ENCODE measurements around the gene KIDINS220. TPM values are rescaled to one million over a fixed set of nuclear protein-coding genes. Genes with fewer than 3 reads are reported as not detected.

The KIDINS220 gene
- total and polyA plus RNA-seq, 9 of the 15 experiments (the other 6 are each of a cell fraction or from before 2014, with no cell fraction given), result 15.2 to 48.0 (median 34.4) TPM

DNA sequence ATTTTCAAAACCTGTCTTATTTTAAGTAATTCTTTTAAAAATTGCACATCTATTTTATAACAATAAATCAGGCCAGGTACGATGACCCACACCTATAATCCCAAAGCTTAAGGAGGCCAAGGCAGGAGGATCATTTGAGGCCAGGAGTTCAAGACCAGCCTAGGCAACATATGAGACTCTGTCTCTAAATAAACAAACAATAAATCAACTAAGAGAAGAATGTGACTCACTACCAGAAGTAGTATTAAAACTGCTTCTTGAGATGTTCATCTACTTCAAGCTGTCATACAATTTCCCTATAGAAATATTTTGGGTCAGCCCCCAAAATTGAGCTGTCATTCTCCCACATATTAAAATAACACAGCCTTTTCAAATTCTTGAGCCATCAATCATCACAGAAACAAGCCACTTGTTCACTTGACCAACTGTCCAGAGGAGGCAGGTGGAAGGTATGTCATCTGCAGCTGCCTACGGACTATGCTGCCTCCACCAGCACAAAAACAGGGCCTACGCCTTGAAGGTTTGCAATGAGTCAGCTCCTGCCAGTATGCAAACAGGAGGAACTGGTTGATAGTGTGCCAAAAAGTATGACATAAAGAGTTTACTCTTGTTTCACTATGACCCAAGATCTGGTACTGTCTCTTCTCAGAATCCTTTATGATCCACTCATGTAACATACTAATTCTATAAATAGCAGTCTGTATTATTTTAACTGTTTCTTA lies 33.6 kb downstream of the KIDINS220 start (continued):
- TF ChIP-seq, protein P1, sequence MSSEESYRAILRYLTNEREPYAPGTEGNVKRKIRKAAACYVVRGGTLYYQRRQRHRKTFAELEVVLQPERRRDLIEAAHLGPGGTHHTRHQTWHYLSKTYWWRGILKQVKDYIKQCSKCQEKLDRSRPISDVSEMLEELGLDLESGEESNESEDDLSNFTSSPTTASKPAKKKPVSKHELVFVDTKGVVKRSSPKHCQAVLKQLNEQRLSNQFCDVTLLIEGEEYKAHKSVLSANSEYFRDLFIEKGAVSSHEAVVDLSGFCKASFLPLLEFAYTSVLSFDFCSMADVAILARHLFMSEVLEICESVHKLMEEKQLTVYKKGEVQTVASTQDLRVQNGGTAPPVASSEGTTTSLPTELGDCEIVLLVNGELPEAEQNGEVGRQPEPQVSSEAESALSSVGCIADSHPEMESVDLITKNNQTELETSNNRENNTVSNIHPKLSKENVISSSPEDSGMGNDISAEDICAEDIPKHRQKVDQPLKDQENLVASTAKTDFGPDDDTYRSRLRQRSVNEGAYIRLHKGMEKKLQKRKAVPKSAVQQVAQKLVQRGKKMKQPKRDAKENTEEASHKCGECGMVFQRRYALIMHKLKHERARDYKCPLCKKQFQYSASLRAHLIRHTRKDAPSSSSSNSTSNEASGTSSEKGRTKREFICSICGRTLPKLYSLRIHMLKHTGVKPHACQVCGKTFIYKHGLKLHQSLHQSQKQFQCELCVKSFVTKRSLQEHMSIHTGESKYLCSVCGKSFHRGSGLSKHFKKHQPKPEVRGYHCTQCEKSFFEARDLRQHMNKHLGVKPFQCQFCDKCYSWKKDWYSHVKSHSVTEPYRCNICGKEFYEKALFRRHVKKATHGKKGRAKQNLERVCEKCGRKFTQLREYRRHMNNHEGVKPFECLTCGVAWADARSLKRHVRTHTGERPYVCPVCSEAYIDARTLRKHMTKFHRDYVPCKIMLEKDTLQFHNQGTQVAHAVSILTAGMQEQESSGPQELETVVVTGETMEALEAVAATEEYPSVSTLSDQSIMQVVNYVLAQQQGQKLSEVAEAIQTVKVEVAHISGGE (CRISPR knock-in tag; IDR thresholded peaks at IDR 0.05), result no peak
- TF ChIP-seq MEIS2 (IDR thresholded peaks at IDR 0.05; ENCODE audit: partially characterized antibody), result peak; percentile 91
- TF ChIP-seq TAF15 (IDR thresholded peaks at IDR 0.05; ENCODE audit: low read depth, low read length), result no peak
- no peak for TF ChIP-seq HDAC1 (IDR thresholded peaks at IDR 0.05)
- no peak for TF ChIP-seq NEUROD1 (IDR thresholded peaks at IDR 0.05; ENCODE audit: borderline replicate concordance, low read depth, low read length, partially characterized antibody)
- no peak for TF ChIP-seq ZNF445 (CRISPR knock-in tag; IDR thresholded peaks at IDR 0.05; ENCODE audit: low read depth)
- TF ChIP-seq ARHGAP35 (IDR thresholded peaks at IDR 0.05; ENCODE audit: partially characterized antibody), result no peak
- TF ChIP-seq SMARCB1 (IDR thresholded peaks at IDR 0.05; ENCODE audit: insufficient read length, low read depth), result no peak
- no peak for TF ChIP-seq ZNF274 (IDR thresholded peaks at IDR 0.05; ENCODE audit: borderline replicate concordance, low read depth, low read length)
- TF ChIP-seq MTA3 (IDR thresholded peaks at IDR 0.05; ENCODE audit: borderline replicate concordance), result peak; percentile 69; the same call in 1 of the 2 replicates
- no peak for TF ChIP-seq CBX1 (IDR thresholded peaks at IDR 0.05; ENCODE audit: low read depth)
- TF ChIP-seq, protein P2, sequence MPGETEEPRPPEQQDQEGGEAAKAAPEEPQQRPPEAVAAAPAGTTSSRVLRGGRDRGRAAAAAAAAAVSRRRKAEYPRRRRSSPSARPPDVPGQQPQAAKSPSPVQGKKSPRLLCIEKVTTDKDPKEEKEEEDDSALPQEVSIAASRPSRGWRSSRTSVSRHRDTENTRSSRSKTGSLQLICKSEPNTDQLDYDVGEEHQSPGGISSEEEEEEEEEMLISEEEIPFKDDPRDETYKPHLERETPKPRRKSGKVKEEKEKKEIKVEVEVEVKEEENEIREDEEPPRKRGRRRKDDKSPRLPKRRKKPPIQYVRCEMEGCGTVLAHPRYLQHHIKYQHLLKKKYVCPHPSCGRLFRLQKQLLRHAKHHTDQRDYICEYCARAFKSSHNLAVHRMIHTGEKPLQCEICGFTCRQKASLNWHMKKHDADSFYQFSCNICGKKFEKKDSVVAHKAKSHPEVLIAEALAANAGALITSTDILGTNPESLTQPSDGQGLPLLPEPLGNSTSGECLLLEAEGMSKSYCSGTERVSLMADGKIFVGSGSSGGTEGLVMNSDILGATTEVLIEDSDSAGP (CRISPR knock-in tag; IDR thresholded peaks at IDR 0.05), result no peak
- TF ChIP-seq, protein P3, sequence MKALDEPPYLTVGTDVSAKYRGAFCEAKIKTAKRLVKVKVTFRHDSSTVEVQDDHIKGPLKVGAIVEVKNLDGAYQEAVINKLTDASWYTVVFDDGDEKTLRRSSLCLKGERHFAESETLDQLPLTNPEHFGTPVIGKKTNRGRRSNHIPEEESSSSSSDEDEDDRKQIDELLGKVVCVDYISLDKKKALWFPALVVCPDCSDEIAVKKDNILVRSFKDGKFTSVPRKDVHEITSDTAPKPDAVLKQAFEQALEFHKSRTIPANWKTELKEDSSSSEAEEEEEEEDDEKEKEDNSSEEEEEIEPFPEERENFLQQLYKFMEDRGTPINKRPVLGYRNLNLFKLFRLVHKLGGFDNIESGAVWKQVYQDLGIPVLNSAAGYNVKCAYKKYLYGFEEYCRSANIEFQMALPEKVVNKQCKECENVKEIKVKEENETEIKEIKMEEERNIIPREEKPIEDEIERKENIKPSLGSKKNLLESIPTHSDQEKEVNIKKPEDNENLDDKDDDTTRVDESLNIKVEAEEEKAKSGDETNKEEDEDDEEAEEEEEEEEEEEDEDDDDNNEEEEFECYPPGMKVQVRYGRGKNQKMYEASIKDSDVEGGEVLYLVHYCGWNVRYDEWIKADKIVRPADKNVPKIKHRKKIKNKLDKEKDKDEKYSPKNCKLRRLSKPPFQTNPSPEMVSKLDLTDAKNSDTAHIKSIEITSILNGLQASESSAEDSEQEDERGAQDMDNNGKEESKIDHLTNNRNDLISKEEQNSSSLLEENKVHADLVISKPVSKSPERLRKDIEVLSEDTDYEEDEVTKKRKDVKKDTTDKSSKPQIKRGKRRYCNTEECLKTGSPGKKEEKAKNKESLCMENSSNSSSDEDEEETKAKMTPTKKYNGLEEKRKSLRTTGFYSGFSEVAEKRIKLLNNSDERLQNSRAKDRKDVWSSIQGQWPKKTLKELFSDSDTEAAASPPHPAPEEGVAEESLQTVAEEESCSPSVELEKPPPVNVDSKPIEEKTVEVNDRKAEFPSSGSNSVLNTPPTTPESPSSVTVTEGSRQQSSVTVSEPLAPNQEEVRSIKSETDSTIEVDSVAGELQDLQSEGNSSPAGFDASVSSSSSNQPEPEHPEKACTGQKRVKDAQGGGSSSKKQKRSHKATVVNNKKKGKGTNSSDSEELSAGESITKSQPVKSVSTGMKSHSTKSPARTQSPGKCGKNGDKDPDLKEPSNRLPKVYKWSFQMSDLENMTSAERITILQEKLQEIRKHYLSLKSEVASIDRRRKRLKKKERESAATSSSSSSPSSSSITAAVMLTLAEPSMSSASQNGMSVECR (CRISPR knock-in tag; IDR thresholded peaks at IDR 0.05), result no peak
- no peak for TF ChIP-seq DDX20 (tag; IDR thresholded peaks at IDR 0.05; ENCODE audit: low read depth)
- TF ChIP-seq RFX5 (IDR thresholded peaks at IDR 0.05; ENCODE audit: low read depth, low read length), result no peak
- TF ChIP-seq SRSF1 (IDR thresholded peaks at IDR 0.05; ENCODE audit: low read depth, low read length), result no peak

Data from K562 (cell line).